Stimulated activated CD4-positive, alpha-beta T cell treated with anti-CD3 and anti-CD28 coated beads, Interleukin-2, amount 100 ng/mL, for 48 hours (primary cell): Measurements from ENCODE around the gene PIK3R1.

ENCODE experiments used
- DNase-seq, 2 donors: peaks; one replicate each; pipeline ENCODE4 v3.0.0-alpha.2; 2020

Gene PIK3R1

DNA sequence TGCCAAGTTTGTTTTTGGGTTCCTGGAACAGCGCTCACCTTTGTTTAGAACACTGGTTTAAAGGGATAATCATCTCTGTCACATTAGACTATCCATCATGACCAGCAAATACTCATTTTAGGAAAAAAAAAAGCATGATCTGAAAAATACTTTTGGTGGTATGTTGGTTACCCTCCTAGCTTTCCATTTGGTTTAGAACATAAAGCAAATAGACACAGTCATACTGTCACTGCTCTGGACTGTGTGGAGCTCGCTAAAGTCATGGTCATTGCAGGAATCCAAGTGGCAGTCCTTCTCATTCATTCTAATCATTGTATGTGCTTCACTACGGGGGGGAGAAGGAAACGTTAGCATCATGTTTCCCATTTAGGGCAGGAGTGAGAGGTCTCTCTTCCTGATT, 83.5 kb downstream of the PIK3R1 start:
- no peak for DNase-seq

GRCh38 chr5:68299575-68299974, 84.0 kb downstream of the PIK3R1 start:
- DNase-seq: no peak

GRCh38 chr5:68303038-68303738, 87.6 kb downstream of the PIK3R1 start:
- DNase-seq: no peak

- DNase-seq: no peak
Observed at GRCh38 chr5:68303754-68304420, 88.3 kb downstream of the PIK3R1 start.

DNA sequence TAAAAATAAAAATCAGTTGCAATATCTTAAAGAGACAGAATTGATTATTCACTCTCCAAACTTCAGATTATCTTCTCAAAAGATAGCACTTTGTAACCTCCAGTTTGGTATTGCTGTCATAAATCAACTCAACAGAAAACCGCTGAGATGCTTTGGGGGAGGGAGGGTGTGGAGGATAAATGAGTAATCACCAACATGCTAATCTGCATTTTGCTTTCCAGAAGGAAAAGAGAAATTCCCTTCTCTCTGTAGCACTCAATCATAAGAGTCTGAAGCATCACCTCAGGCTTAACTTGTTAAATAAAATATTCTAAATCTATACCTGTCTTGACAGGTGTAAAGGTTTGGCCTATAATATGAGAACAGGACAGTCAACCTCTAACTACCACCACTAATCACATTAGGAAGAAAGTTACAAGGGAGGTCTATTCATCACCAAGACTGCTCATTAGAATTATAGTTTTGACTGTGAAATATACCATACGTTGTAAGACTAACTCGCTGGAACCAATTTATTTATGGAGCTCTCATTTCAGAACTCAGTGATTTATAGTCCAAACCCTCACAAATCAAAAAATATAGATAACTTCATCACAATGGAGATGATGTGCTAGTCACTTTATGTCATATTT, 89.0 kb downstream of the PIK3R1 start:
- peak in 1 of 2 donors; percentile 23 for DNase-seq

DNA sequence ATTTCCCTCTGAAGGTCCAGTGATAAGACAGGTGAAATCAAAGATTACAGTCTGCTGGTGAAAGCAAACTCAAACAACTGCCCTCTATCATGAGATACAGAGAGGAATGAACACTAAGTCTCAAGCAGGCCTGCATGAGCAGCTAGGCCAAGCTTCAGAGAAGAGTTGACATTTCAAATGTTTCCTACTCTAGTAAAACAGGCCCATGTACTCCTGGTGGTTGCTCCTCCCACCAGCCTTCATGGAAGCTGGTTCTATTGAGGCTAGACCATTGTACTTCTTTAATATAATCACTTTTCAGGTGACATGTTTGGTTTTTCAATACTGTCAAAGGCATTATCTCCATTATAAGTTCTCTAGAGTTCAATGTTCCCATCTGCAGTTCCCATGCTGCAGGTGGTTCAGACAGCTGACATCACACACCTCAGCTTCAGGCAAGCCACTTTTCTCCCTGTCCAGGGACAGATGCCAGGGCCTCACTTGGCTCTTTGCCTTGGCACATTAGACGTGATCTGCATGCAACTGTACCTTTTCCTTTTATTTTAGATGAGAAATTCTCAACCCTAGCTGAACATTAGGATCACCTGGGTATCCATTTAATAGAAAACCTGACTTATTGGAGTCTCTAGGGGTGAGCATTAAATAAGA, 89.8 kb downstream of the PIK3R1 start:
- no peak for DNase-seq

DNA sequence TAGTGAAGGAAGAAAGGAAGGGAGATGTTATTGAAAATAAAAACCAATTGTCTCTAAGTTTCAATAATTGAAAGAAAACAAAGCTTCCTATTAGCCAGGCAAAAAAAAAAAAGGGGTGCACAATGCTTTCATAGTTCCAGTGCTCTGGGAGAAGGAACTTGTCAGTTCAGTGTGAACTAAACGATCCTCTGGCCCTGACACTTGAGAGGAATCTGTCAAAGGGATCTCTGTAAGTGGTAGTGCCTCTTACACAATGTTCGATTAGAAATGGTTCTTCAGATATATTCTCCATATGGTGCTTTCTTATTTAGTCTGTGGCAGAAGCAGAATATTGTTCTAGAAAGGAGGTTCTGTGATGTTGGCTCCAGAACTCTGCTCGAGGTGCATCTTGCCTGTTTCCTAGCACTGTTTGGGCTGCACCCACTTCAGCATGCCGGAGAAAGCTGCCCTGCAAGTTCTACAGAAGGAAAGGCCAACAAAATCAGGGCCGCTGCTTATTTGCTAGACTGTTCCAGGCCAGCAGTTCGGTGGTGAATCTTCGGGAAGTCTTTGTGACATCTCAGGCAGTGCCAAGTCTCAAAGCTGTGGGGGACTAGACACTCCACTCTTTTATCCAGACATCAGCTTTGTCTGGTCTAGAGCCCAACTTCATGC, 90.9 kb downstream of the PIK3R1 start:
- no peak for DNase-seq

- DNase-seq: no peak
Observed at GRCh38 chr5:68313336-68313735, 97.8 kb downstream of the PIK3R1 start.

DNA sequence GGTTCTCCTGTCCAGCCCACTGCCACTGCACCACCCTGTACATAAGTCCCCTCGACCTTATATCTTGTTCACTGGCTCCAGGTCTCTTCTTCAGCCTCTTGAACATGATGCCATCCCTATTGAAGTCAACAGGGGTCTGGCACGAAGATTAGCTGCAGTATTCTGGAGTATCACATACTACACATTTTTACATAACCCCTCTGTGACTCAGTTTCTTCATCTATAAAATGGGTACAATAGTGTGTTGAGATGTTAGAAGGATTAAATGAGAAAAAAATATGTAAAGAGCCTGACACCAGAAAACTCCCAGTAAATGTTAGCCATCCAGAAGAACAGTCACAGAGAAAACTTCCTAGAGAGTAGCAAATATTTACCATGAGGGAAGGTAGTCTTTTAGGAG, 98.9 kb downstream of the PIK3R1 start:
- DNase-seq: no peak

DNA sequence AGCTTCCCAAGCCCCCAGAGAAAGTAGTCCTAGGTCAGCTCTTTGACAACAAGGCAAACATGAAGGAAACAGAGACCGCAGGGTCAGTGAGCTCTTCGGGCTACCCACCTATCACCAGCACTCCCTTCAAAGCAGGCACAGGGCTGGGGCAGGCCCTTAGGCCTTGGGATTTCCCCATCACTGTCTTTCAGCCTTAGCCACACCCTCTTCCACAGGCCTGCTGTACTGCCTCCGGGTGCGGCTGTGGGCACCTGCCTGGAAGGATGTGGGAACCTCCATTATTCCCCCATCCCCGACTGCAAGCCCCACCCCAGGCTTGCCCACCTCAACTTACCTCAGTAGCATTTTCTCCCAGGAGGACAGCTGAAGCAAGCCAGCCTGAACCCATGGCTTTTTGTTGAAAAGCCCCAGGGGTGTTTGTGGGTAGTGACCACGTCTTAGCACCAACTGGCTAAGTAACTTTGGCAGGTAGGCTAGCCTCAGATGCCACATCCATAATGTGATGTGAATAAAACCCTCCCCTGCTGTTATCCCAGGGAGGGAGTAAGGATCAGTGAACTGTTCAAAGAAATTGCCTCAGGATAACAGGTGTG, 100.2 kb downstream of the PIK3R1 start:
- DNase-seq: peak; percentile 21 to 23

DNA sequence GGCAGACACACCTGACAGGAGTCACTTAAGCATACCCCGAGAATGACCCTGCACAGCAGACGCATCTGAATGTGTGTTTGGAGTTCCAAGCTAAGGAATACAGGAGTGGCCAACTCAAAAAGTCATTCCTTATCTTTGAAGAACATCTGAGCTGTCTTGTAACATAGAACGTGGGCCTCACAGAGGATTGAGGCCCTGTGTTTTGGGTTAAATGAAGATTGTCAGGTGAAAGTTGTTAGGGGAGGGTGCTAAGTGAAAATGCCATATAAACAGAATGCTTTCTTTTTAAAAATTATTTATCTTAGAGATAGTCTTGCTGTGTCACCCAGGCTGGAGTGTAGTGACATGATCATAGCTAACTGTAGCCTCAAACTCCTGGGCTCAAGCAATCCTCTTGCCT, 100.9 kb downstream of the PIK3R1 start:
- no peak for DNase-seq

DNA sequence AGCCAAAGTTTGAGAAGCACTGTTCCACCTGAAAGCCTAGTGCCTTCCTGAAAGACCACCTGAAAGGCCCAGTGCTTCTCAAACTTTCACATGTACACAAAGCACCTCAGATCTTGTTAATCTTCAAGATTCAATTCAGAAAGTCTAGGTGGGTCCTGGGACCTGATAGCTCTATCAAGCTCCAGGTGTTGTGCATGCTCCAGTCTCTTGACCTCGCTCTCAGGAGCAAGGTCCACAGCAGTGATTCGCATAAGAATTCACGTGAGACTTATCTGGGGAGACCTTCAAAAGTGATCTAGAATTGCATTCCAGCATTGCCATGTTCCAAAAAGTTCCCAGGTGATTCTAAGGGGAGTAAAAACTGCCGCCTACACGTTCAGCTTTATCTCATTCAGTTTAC, 102.1 kb downstream of the PIK3R1 start:
- no peak for DNase-seq

- DNase-seq: no peak
Observed at GRCh38 chr5:68318955-68319705, 103.6 kb downstream of the PIK3R1 start.

DNA sequence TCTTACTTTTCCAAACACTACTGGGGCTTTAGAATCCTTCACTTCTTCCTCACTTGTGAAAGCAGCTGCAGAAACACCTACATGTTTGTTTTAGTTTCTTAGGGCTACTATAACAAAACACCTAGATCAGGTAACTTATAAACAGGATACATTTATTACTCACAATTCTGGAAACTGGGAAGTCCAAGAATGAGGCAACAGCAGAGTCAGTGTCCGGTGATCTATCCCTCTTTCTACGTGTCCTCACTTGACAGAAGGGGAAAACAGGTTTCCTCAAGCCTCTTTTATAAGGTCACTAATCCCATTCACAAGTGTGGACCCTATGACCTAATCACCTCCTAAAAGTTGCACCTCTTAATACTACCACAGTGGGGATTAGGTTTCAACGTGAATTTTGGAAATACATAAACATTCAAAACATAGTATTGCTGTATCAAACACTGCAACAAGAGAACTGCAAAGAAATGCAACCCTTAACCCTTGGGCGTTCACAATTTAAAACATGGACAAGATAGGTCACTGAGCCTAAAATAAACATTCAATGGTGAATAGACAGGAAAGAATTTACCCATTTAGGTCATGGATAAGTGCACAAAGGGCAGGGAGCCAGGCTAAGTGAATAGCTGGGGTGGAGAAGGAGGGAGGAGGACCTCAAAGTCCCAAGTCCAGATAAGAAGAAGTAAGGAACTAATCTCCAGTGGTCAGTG, 104.3 kb downstream of the PIK3R1 start:
- no peak for DNase-seq

- no peak for DNase-seq
Observed at GRCh38 chr5:68320413-68320986, 104.9 kb downstream of the PIK3R1 start.

DNA sequence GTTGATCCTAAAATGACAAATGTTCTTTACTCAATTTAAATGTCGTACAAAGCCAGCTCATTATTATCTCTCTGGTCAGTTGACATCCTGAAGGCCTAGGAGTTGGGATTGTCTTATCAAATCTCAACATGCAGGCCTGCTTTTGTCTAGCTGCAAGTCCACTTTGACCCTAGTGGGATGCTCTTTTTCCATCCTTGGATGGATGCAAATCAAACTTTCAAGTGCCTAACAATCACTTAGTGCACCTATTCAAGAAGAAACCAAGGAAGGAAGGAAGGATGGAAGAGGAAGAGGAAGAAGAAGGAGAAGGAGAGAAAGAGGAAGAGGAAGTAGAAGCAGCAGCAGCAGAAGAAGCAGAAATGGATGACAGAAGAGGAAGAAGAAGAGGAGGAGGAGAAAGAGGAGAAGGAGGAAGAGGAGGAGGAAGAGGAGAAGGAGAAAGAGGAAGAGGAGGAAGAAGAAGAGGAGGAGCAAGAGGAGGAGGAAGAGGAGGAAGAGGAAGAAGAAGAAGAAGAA, 109.6 kb downstream of the PIK3R1 start:
- no peak for DNase-seq

DNA sequence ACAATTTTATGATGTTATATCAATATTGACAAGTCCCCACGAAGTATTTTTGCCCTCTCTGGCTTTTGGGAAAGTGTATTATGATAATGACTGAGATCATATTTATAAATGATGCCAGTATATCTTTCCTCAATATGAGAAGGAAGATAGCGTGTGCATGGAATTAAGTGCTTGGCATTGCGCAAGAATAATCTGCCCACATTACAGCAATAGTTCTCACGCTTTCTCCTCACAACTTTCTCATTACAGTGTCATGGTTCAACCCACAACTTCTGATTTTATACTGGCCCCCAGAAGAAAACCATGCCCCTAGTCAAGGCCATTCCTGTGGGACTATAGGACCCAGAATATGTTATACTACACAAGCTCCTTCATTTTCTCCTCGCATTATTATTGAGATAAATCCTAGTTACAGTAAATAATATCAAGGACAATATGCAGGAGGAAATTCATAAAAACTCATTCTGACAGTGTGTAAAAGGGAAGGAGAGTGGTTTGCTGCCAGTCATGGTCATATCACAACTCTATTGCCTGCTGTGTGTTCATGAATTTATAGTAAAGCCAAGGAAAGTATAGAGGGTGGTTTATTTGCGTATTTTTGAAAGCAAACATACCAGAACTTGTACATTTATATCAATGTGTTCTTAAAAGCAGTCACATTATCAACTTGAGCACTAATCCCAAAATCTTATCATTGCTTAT, 114.1 kb downstream of the PIK3R1 start:
- DNase-seq: no peak

- no peak for DNase-seq
Observed at GRCh38 chr5:68330574-68330973, 115.0 kb downstream of the PIK3R1 start.

- no peak for DNase-seq
Observed at GRCh38 chr5:68331192-68332079, 115.9 kb downstream of the PIK3R1 start.
